Measurements from ENCODE around the gene SPRY2.
A peak's percentile ranks its signal among the peaks of the same experiment; 100 is the strongest.

Gene SPRY2

DNA sequence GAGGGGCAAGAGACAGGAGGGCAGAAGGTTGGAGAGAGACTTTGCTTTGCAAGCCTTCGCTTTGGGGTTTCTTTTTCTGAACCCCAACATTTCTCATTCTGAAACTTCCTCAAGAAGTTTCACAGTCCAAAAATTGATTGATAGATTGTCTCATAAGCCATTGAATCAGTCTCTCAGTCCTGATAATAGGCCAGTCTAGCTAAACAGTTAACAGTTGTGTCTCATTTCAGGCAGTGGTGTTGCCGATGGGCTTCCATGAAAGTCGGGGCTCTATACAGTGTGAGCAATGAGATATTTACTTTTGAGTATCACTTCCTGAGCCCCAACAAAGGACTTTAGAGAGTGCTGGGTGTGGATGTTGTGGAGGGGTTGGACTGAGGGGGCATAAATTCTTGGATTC, 26.5 kb upstream of the SPRY2 start:
- TF ChIP-seq BHLHE40 (IDR thresholded peaks at IDR 0.05; ENCODE audit: borderline replicate concordance) (no peak), TARDBP (IDR thresholded peaks at IDR 0.05) (no peak), FOXM1 (IDR thresholded peaks at IDR 0.05; ENCODE audit: borderline replicate concordance) (no peak), FOXA1 (IDR thresholded peaks at IDR 0.05) (no peak)
- CTCF ChIA-PET: no interaction called here
- POLR2A ChIA-PET: no interaction called here
- no peak for DNase-seq (ENCODE audit: extremely low spot score)

DNA sequence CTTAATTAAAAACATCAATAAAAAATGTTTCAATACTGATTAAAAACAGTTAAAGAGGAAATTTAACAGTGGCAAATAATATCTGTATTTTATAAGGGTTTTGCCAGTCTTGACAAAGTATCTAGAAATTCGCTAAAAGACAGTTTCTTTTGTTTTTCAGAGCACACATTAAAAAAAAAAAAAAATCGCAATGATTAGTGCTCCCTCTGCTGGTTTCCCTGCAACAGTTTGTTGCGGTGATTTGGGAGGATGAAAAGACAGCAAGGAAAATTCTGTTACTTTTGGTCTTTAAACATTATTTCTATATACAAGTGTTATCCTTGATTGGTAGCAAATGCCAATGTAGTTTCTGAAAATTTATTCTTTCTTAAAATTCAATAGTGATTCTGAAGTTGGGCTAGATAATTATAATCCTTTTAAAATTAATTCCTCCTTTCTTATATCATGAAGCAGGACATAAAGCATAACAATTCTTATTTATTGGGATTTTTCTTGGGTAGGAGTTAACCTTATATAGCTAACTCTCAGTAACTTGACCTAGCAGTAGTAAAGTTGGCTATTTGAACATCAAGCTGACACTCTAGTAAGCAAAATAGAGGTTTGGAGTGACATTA, 23.1 kb upstream of the SPRY2 start:
- POLR2A ChIA-PET: interaction anchor here (2.7 kb wide), 1 partner anchor 23 kb away, joined by 15 read pairs; the partner anchor contains the start of gene SPRY2
- DNase-seq (ENCODE audit: extremely low spot score): peak; percentile 57

GRCh38 chr13:80362481-80362880, 21.6 kb upstream of the SPRY2 start:
- ChIA-PET POLR2A (interaction anchor here (2.8 kb wide), 1 partner anchor 20 kb away, joined by 19 read pairs; the partner anchor contains the start of gene SPRY2), CTCF (interaction anchor here (1.0 to 2.5 kb wide), 4 partner anchors 9 to 616 kb away, joined by 3 to 12 read pairs (median 4); no protein-coding TSS in a partner anchor)
- DNase-seq (ENCODE audit: extremely low spot score): no peak
- TF ChIP-seq, protein P1, sequence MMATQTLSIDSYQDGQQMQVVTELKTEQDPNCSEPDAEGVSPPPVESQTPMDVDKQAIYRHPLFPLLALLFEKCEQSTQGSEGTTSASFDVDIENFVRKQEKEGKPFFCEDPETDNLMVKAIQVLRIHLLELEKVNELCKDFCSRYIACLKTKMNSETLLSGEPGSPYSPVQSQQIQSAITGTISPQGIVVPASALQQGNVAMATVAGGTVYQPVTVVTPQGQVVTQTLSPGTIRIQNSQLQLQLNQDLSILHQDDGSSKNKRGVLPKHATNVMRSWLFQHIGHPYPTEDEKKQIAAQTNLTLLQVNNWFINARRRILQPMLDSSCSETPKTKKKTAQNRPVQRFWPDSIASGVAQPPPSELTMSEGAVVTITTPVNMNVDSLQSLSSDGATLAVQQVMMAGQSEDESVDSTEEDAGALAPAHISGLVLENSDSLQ (IDR thresholded peaks at IDR 0.05): peak; percentile 45; the same call in 1 of the 2 replicates
- TF ChIP-seq SP1 (IDR thresholded peaks at IDR 0.05): no peak

More for the DNA sequence above, 23.1 kb upstream of the SPRY2 start:
- CTCF ChIA-PET: interaction anchor here (2.5 kb wide), 1 partner anchor 21 kb away, joined by 16 read pairs; no protein-coding TSS in a partner anchor
- TF ChIP-seq CTBP1 (IDR thresholded peaks at IDR 0.05; ENCODE audit: borderline replicate concordance) (no peak), LEF1 (IDR thresholded peaks at IDR 0.05; ENCODE audit: borderline replicate concordance) (no peak), ZNF384 (IDR thresholded peaks at IDR 0.05) (peak; percentile 98), L3MBTL2 (conservative IDR thresholded peaks at IDR 0.05) (no peak)

GRCh38 chr13:80361883-80362327, 21.0 kb upstream of the SPRY2 start:
- no peak for TF ChIP-seq SP1 (IDR thresholded peaks at IDR 0.05)
- TF ChIP-seq FOXA1 (IDR thresholded peaks at IDR 0.05): no peak
- no peak for TF ChIP-seq FOXM1 (IDR thresholded peaks at IDR 0.05; ENCODE audit: borderline replicate concordance)
- TF ChIP-seq, protein P1 (IDR thresholded peaks at IDR 0.05): peak; percentile 77
- ChIA-PET POLR2A (interaction anchor here (2.8 kb wide), 1 partner anchor 20 kb away, joined by 19 read pairs; the partner anchor contains the start of gene SPRY2), CTCF (interaction anchor here (1.0 to 2.5 kb wide), 4 partner anchors 8 to 617 kb away, joined by 3 to 12 read pairs (median 4); no protein-coding TSS in a partner anchor)
- peak; percentile 44 for DNase-seq (ENCODE audit: extremely low spot score)

- POLR2A ChIA-PET: interaction anchor here (2.8 kb wide), 1 partner anchor 19 kb away, joined by 19 read pairs; the partner anchor contains the start of gene SPRY2
Observed at GRCh38 chr13:80361298-80361697, 20.4 kb upstream of the SPRY2 start.

GRCh38 chr13:80360453-80360800, 19.5 kb upstream of the SPRY2 start:
- CTCF ChIA-PET: interaction anchor here (0.7 to 2.6 kb wide), 2 partner anchors 16 to 18 kb away, joined by 3 to 39 read pairs; no protein-coding TSS in a partner anchor
- no peak for DNase-seq (ENCODE audit: extremely low spot score)
- no peak for TF ChIP-seq SP1 (IDR thresholded peaks at IDR 0.05)
- TF ChIP-seq BHLHE40 (IDR thresholded peaks at IDR 0.05; ENCODE audit: borderline replicate concordance): no peak
- TF ChIP-seq LEF1 (IDR thresholded peaks at IDR 0.05; ENCODE audit: borderline replicate concordance): no peak
- no peak for TF ChIP-seq CTBP1 (IDR thresholded peaks at IDR 0.05; ENCODE audit: borderline replicate concordance)
- TF ChIP-seq, protein P1 (IDR thresholded peaks at IDR 0.05): no peak
- TF ChIP-seq NFRKB (IDR thresholded peaks at IDR 0.05): no peak
- TF ChIP-seq FOXM1 (IDR thresholded peaks at IDR 0.05; ENCODE audit: borderline replicate concordance): no peak
- no peak for TF ChIP-seq ARNT (IDR thresholded peaks at IDR 0.05)
- no peak for TF ChIP-seq L3MBTL2 (conservative IDR thresholded peaks at IDR 0.05)
- TF ChIP-seq FOXA1 (IDR thresholded peaks at IDR 0.05): no peak
- TF ChIP-seq TARDBP (IDR thresholded peaks at IDR 0.05): no peak
- no peak for TF ChIP-seq ELF4 (IDR thresholded peaks at IDR 0.05)
- TF ChIP-seq HDGF (IDR thresholded peaks at IDR 0.05; ENCODE audit: borderline replicate concordance): no peak
- no peak for TF ChIP-seq SUZ12 (IDR thresholded peaks at IDR 0.05)
- no peak for TF ChIP-seq ZNF384 (IDR thresholded peaks at IDR 0.05)
- POLR2A ChIA-PET: interaction anchor here (2.2 kb wide), 1 partner anchor 19 kb away, joined by 46 read pairs; the partner anchor contains the start of gene SPRY2

More at GRCh38 chr13:80361298-80361697, 20.4 kb upstream of the SPRY2 start:
- CTCF ChIA-PET: interaction anchor here (2.5 kb wide), 1 partner anchor 18 kb away, joined by 12 read pairs; no protein-coding TSS in a partner anchor
- no peak for DNase-seq (ENCODE audit: extremely low spot score)
- TF ChIP-seq ZNF384 (IDR thresholded peaks at IDR 0.05): no peak

GRCh38 chr13:80359778-80360452, 19.0 kb upstream of the SPRY2 start:
- TF ChIP-seq, protein P1 (IDR thresholded peaks at IDR 0.05): peak; percentile 82
- TF ChIP-seq ELF4 (IDR thresholded peaks at IDR 0.05) (no peak), ZNF384 (IDR thresholded peaks at IDR 0.05) (peak; percentile 88)
- DNase-seq (ENCODE audit: extremely low spot score): peak; percentile 48
- ChIA-PET CTCF (interaction anchor here (0.7 to 2.6 kb wide), 2 partner anchors 15 to 17 kb away, joined by 3 to 39 read pairs; no protein-coding TSS in a partner anchor), POLR2A (interaction anchor here (2.2 kb wide), 1 partner anchor 19 kb away, joined by 46 read pairs; the partner anchor contains the start of gene SPRY2)

Measured in HEK293T (cell line).